ENCODE measurements around the gene PDXP. TPM values are rescaled to one million over a fixed set of nuclear protein-coding genes. Genes with fewer than 3 reads are reported as not detected.

Gene PDXP
- total RNA-seq, 1 donor from 2014 or later: 23.9 TPM

DNA sequence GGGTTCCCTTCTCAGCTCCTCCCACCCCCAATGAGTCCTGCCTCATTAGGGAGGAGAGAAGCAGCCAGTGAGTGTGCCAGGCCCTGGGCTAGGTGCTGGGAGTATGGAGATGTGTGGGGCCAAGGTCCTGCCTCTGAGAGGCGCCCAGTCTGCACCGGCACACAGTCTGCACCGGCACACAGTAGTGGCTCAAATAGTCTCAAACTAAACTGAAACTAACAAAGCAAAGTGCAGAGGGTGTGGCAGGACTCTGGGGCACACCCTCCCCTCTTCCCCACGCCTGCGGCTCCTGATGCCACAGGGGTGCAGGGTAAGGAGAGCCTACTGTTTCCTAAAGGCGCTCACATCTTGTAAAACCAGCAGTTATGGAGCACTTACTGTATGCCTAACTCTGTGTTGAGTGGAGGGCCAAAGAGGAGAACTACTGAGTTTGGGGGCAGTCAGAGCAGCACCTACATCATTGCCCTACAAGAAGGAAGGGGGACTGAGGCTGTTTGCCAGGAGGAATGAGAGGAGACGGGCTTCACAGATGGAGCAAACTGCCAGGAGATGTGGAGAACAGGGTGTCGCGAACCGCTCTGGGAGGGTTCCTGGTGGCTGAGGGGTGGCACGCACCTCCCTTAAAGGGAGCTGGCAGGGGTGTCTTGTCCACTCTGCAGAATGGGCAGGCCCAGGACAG is 20.0 kb upstream of the PDXP start:
- H3K9me3 ChIP-seq (replicated peaks): no peaks in the 10 kb centered on the region
- no peaks in the 10 kb centered on the region for H3K36me3 ChIP-seq
- no peak for DNase-seq
- peaks cover 50% of the 10 kb centered on the region for H3K4me1 ChIP-seq
- peaks cover 16% of the 10 kb centered on the region for H3K27me3 ChIP-seq (ENCODE audit: low read depth)
- H3K4me3 ChIP-seq: peak overlapping the region; percentile 68
- H3K27ac ChIP-seq (replicated peaks): peak overlapping the region; percentile 52
- intact Hi-C loops (cut with micrococcal nuclease): no loop called here
- TF ChIP-seq, protein P1, sequence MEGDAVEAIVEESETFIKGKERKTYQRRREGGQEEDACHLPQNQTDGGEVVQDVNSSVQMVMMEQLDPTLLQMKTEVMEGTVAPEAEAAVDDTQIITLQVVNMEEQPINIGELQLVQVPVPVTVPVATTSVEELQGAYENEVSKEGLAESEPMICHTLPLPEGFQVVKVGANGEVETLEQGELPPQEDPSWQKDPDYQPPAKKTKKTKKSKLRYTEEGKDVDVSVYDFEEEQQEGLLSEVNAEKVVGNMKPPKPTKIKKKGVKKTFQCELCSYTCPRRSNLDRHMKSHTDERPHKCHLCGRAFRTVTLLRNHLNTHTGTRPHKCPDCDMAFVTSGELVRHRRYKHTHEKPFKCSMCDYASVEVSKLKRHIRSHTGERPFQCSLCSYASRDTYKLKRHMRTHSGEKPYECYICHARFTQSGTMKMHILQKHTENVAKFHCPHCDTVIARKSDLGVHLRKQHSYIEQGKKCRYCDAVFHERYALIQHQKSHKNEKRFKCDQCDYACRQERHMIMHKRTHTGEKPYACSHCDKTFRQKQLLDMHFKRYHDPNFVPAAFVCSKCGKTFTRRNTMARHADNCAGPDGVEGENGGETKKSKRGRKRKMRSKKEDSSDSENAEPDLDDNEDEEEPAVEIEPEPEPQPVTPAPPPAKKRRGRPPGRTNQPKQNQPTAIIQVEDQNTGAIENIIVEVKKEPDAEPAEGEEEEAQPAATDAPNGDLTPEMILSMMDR (IDR thresholded peaks at IDR 0.05; ENCODE audit: borderline replicate concordance): no peak

DNA sequence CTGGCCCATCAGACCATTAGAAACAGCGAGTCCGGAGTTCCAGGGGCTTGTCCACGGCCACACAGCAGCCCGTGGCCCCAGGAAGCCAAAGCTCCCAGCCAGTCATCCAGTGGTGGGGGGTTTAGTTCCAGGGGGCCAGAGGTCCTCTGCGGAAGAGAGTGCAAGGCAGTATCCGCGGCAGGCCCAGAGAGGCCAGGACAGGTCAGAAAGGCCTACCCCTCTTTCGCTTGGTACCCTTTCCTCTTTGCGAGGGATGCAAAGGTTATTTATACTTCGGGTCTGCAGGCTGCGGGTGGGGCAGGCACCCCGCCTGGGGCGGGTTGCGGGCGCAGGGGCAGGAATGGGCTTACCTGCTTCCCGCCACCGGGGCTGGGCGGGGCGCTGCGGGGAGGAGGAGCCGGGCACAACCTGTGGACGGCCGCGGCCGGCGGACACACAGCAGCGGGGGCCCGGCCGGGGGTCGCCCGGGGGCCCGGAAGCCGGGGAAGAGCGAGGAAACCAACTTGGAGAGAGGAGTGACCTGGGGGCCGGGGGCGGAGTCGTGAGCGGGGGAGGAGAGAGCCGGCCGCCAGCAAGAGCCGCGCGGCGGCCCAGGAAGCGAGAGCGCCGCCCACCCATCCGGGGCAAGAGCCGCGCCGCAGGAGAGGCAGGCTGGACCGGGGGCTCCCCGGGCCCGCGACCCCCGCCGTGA is 19.3 kb upstream of the PDXP start, which contains the start of gene SH3BP1:
Gene SH3BP1, plus strand, starts transcription at position 600 of the 691 bp plus-strand sequence. CDS start 119 bp downstream, outside the sequence.
- H3K4me3 ChIP-seq: peak within 1 kb of the TSS; percentile 68
- TF ChIP-seq, protein P1 (IDR thresholded peaks at IDR 0.05; ENCODE audit: borderline replicate concordance): no peak
- peak within 1 kb of the TSS; percentile 52 for H3K27ac ChIP-seq (replicated peaks)
- H3K36me3 ChIP-seq: no peaks in the 10 kb centered on the region
- intact Hi-C loops (cut with micrococcal nuclease): no loop called here
- no peaks in the 10 kb centered on the region for H3K9me3 ChIP-seq (replicated peaks)
- peaks cover 46% of the 10 kb centered on the region for H3K4me1 ChIP-seq
- DNase-seq: peak; percentile 68
- H3K27me3 ChIP-seq (ENCODE audit: low read depth): peaks cover 16% of the 10 kb centered on the region

DNA sequence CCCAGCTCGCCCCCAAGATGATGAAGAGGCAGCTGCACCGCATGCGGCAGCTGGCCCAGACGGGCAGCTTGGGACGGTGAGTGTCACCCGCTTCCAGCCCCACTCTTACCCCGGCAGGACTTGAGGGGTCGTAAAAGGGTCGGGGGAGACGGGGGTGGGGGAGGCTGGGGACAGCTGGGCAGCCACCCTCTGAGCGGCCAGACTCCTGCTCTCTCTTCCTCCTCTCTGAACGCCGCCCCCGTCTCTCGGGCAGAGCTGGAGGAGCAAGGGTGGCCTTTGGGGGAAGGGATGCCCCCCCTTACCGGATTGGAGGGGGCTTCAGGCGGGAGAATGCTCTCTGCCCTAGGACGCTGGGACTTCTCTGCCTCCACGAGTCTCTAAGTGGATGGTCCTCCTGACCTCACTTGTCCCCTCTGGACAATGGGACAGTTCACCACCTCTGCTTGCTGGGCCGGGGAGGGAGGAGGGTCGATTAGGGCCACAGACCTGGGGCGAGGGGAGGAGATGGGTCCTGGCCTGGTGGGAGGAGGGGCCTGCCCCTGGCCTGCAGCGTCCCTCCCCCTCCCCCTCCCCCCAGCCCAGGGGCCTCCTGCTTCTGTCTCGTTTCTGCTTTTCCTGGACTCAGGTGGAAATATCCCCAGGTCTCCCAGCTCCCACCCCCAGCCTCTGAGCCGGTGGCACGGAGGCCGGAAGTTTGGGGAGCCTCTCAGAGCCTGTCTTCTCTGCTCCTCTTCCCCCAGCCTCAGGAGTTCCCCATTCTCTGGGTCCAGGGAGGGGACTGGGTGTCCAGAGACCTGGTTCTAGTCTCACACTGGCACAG is 18.5 kb upstream of the PDXP start:
- Histone ChIP-seq H3K27ac (replicated peaks) (peak overlapping the region; percentile 52), H3K4me1 (peaks cover 38% of the 10 kb centered on the region), H3K4me3 (peak overlapping the region; percentile 68), H3K9me3 (replicated peaks) (no peaks in the 10 kb centered on the region), H3K27me3 (ENCODE audit: low read depth) (peaks cover 16% of the 10 kb centered on the region), H3K36me3 (no peaks in the 10 kb centered on the region)
- TF ChIP-seq, protein P1 (IDR thresholded peaks at IDR 0.05; ENCODE audit: borderline replicate concordance): no peak
- DNase-seq: no peak
- intact Hi-C loops (cut with micrococcal nuclease): loop anchor here (10.0 kb wide), 1 partner anchor 155 kb away; no protein-coding TSS in a partner anchor

DNA sequence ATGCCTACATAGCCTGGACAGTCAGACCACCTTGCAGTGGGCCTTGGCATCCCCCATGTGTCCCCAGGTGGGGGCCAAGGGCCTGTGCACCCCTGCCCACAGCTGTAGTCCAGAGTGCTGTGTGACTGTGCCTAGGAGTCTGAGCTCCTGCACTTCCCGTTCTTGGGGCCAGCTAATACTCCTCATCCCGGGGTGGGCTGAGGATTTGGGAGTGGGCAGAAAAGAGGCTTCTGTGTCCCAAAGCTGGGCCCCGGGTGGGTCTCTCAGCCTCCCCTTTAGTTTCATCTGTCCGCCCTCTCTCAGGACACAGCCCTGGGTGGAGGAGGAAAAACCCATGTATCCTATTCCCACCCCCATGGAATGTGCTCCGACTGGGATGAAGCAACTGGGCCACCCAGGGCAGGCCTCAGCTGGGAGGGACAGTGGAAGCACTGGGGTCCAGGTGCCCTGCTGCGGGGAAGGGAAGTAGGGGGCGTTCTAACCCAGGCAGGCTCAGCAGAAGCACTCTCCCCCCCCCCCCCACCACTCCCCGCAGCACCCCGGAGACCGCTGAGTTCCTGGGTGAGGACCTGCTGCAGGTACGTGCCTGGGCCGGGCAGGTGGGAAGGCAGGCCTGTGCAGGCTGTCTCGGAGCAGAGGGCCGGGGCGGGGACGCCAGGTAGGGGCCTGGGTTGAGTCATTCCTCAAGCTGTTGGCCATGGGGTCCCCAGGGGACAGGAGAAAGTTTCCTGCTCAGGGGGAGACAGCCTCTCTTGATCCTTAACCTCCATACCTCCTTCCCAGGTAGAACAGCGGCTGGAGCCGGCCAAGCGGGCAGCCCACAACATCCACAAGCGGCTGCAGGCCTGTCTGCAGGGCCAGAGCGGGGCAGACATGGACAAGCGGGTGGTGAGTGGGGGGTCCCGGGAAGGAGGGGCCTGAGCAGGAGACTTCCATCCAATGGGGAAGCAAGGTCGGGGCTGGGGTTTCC is 17.6 kb upstream of the PDXP start:
- H3K4me3 ChIP-seq: peak overlapping the region; percentile 68
- TF ChIP-seq, protein P1 (IDR thresholded peaks at IDR 0.05; ENCODE audit: borderline replicate concordance): no peak
- no peaks in the 10 kb centered on the region for H3K9me3 ChIP-seq (replicated peaks)
- DNase-seq: no peak
- intact Hi-C loops (cut with micrococcal nuclease): loop anchor here (10.0 kb wide), 1 partner anchor 154 kb away; no protein-coding TSS in a partner anchor
- H3K27me3 ChIP-seq (ENCODE audit: low read depth): peaks cover 16% of the 10 kb centered on the region
- H3K4me1 ChIP-seq: peaks cover 36% of the 10 kb centered on the region
- peak overlapping the region; percentile 52 for H3K27ac ChIP-seq (replicated peaks)
- no peaks in the 10 kb centered on the region for H3K36me3 ChIP-seq
